Measurements from ENCODE around the gene KBTBD4. TPM values are rescaled to one million over a fixed set of nuclear protein-coding genes. Genes with fewer than 3 reads are reported as not detected.
"Not testable (repeated sequence)": the region's sequence is repeated elsewhere in the genome, so short reads cannot be mapped to it uniquely, and the experiment has no call there.

The KBTBD4 gene
- total RNA-seq, 1 donor from 2014 or later, result 12.3 TPM

DNA sequence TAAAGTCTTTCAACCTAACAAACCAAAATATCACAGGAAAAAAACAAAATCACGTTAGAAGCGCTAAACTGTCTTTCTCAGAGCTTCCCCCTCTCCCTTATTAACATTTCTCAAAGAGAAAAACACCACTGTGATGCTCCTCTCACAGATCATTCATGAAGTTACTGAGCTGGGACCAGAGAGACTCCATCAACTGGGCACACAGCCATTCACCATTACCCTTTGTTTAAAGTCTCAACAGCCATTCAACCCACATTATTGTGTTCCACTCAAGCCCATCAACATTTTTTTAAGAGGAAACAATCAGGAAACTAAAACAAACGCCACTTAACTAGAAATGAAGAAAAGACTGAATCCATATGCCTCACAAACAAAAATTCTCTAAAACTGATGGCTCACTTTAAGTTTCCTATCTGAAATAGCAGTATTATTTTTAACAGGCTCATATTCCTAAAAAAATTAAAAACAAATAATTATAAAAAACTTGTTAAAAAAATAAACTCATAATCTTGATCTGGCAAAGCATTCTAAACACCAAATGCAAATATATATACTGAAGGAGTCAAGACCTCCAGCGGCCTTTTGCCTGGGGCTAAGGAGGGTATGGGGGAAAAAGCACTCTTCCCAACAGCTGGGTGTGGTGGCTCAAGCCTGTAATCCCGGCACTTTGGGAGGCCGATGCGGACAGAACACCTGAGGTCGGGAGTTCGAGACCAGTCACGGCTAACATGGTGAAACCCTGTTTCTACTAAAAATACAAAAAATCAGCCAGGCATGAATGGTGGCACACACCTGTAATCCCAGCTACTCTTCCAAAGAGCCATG is 39.8 kb downstream of the KBTBD4 start:
- no peak for TF ChIP-seq CTCF (conservative IDR thresholded peaks at IDR 0.05; ENCODE audit: low read depth, low read length)
- no peak overlapping the region for H3K4me3 ChIP-seq (ENCODE audit: low read depth, low read length)
- DNase-seq (ENCODE audit: low read depth), result peak; percentile 76

DNA sequence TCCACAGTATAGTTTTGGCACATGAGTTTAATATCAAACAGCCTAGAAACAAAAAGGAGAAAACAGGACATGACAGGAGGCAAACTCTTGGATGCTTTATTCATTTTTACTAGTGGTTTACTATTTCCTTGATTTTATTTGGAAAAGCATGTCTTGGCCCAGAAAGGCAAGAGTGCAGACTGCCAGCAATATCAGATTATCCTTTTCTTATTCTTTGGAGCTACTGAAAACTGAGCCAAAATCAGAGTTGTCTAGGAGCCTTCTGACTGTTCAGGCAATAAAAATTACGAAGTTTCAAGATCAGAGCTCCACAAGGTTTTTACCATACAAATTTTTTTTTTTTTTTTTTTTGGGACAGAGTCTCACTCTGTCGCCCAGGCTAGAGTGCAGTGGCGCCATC is 41.9 kb downstream of the KBTBD4 start:
- TF ChIP-seq CTCF (conservative IDR thresholded peaks at IDR 0.05; ENCODE audit: low read depth, low read length), result no peak
- no peak for DNase-seq (ENCODE audit: low read depth)
- no peak overlapping the region for H3K4me3 ChIP-seq (ENCODE audit: low read depth, low read length)

- H3K4me3 ChIP-seq (ENCODE audit: low read depth, low read length), result no peak overlapping the region
- no peak for TF ChIP-seq CTCF (conservative IDR thresholded peaks at IDR 0.05; ENCODE audit: low read depth, low read length)
- DNase-seq (ENCODE audit: low read depth), result no peak
These were observed 44.0 kb downstream of the KBTBD4 start for GRCh38 chr11:47534704-47535251.

DNA sequence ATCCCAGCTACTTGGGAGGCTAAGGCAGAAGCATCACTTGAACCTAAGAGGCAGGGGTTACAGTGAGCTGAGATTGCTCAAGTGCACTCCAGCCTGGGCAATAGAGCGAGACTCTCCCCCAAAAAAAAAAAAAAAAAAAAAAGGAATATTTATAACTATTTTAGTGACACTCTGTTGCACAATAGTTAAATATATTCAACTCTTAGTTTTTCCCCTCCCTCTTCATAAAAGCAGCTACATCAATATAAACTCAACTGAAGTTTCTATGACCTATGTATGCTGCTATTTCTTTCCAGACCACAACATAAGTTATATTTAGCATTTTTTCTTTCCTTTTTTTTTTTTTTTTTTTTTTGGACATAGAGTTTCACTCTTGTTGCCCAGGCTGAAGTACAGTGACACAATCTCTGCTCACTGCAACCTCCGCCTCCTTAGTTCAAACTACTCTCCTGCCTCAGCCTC is 45.0 kb downstream of the KBTBD4 start:
- no peak for DNase-seq (ENCODE audit: low read depth)
- H3K4me3 ChIP-seq (ENCODE audit: low read depth, low read length), result no peak overlapping the region
- no peak for TF ChIP-seq CTCF (conservative IDR thresholded peaks at IDR 0.05; ENCODE audit: low read depth, low read length)

- no peak for TF ChIP-seq CTCF (conservative IDR thresholded peaks at IDR 0.05; ENCODE audit: low read depth, low read length)
- H3K4me3 ChIP-seq (ENCODE audit: low read depth, low read length), result no peak overlapping the region
- DNase-seq (ENCODE audit: low read depth), result no peak
These were observed 46.1 kb downstream of the KBTBD4 start for GRCh38 chr11:47532597-47533213.

DNA sequence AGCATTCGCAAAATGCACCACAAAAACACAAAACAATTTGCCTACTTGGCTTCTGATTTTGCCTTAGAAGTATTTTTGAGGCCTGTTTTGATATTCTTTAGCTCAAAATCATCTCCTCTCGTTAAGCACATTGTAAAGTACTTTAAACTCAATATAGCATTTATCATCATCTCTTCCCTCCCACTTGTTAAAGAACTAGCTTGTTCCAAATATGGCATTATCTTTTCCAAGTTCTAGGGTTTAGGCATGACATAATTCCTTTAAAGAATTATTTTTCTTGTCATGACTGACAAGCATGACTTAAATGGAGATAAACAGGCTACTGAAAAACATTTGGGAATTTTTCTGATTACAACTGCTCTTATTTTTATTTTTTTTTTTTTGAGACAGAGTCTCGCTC is 47.1 kb downstream of the KBTBD4 start:
- no peak for TF ChIP-seq CTCF (conservative IDR thresholded peaks at IDR 0.05; ENCODE audit: low read depth, low read length)
- DNase-seq (ENCODE audit: low read depth), result no peak
- H3K4me3 ChIP-seq (ENCODE audit: low read depth, low read length), result no peak overlapping the region

GRCh38 chr11:47530721-47531120 is 48.0 kb downstream of the KBTBD4 start:
- DNase-seq (ENCODE audit: low read depth); H3K4me3 ChIP-seq (ENCODE audit: low read depth, low read length): not testable (repeated sequence)

All from epithelial cell of proximal tubule (primary cell).